Neural progenitor cell (in vitro differentiated cells): Measurements from ENCODE around the gene PC.

Experiments
- CTCF ChIP-seq: fragments of 200-600 bp; sonication (generic); IDR thresholded peaks from 2 replicates; pipeline ENCODE4 v1.5.1; 2017; ENCODE audit warnings: antibody characterized with exemption, mild to moderate bottlenecking
- EZH2 ChIP-seq: fragments of 200-600 bp; sonication (generic); IDR thresholded peaks from 2 replicates; pipeline ENCODE4 v1.6.1; 2017; ENCODE audit warnings: antibody characterized with exemption, mild to moderate bottlenecking, moderate library complexity

- no peak for TF ChIP-seq CTCF
- no peak for TF ChIP-seq EZH2
Observed at GRCh38 chr11:66866511-66866986, 91.6 kb downstream of the PC start.
